Mesenchymal stem cell (in vitro differentiated cells and primary cell): ENCODE data around the gene HYAL3.

Experiments
- DNase-seq: peaks from one replicate; pipeline ENCODE4 v3.0.0-alpha.2; 2013
- H2AFZ ChIP-seq: one replicate; pipeline ENCODE4 v1.6.1; 2013; ENCODE audit warnings: low read depth, mild to moderate bottlenecking, control low read depth, inconsistent platforms, low read length, moderate library complexity
- H2AK5ac ChIP-seq: 2 replicates; pipeline ENCODE4 v1.6.1; 2013; ENCODE audit warnings: low read length, moderate library complexity, mild to moderate bottlenecking, inconsistent platforms; ENCODE audit not compliant: severe bottlenecking
- H2BK120ac ChIP-seq: one replicate; pipeline ENCODE4 v1.6.1; 2013; ENCODE audit warnings: low read depth, mild to moderate bottlenecking, inconsistent platforms, low read length, moderate library complexity
- H2BK12ac ChIP-seq, 2 experiments: one replicate each; pipeline ENCODE4 v1.6.1; 2013; ENCODE audit warnings: inconsistent platforms in 2 of 2, low read length in 2 of 2, mild to moderate bottlenecking in 2 of 2, moderate library complexity in 2 of 2, control low read depth in 1 of 2
- H2BK15ac ChIP-seq: one replicate; pipeline ENCODE4 v1.6.1; 2013; ENCODE audit warnings: mild to moderate bottlenecking, low read depth, inconsistent platforms; ENCODE audit not compliant: poor library complexity, severe bottlenecking
- H2BK5ac ChIP-seq: 2 replicates; pipeline ENCODE4 v1.6.1; 2013; ENCODE audit warnings: low read depth, mild to moderate bottlenecking, low read length, control low read depth, inconsistent platforms; ENCODE audit not compliant: poor library complexity, severe bottlenecking
- H3K14ac ChIP-seq, 2 experiments: one replicate each; pipeline ENCODE4 v1.6.1; 2013; ENCODE audit warnings: inconsistent platforms in 2 of 2, low read length in 2 of 2, control low read depth in 1 of 2, mild to moderate bottlenecking in 1 of 2, moderate library complexity in 1 of 2
- H3K18ac ChIP-seq, 2 experiments: one replicate each; pipeline ENCODE4 v1.6.1; 2013; ENCODE audit warnings: inconsistent platforms in 2 of 2, low read length in 2 of 2, control low read depth in 1 of 2, low read depth in 1 of 2, mild to moderate bottlenecking in 1 of 2
- H3K23ac ChIP-seq, 2 experiments: one replicate each; pipeline ENCODE4 v1.6.1; 2013; ENCODE audit warnings: inconsistent platforms in 2 of 2, low read length in 2 of 2, mild to moderate bottlenecking in 2 of 2, moderate library complexity in 2 of 2, control low read depth in 1 of 2
- H3K27ac ChIP-seq: 2 replicates; pipeline ENCODE4 v1.5.1; 2013; ENCODE audit warnings: mild to moderate bottlenecking, moderate library complexity, low read length, control low read depth, inconsistent platforms; ENCODE audit not compliant: poor library complexity, severe bottlenecking
- H3K27me3 ChIP-seq, 2 experiments: 2 replicates each; pipeline versions ENCODE4 v1.6.1 to v1.7.0; 2013; ENCODE audit warnings: low read length in 2 of 2, mild to moderate bottlenecking in 2 of 2, moderate library complexity in 2 of 2, control low read depth in 1 of 2, inconsistent platforms in 1 of 2; ENCODE audit not compliant: control insufficient read depth in 1 of 2, insufficient read depth in 1 of 2
- H3K36me3 ChIP-seq, 2 experiments: 2 replicates each; pipeline versions ENCODE4 v1.6.1 to v1.7.0; 2013; ENCODE audit warnings: low read length in 2 of 2, control low read depth in 1 of 2, inconsistent platforms in 1 of 2, low read depth in 1 of 2, mild to moderate bottlenecking in 1 of 2; ENCODE audit not compliant: insufficient read depth in 2 of 2, control insufficient read depth in 1 of 2
- H3K4ac ChIP-seq, 2 experiments: one replicate each; pipeline ENCODE4 v1.6.1; 2013; ENCODE audit warnings: inconsistent platforms in 2 of 2, low read length in 2 of 2, mild to moderate bottlenecking in 2 of 2, moderate library complexity in 2 of 2, control low read depth in 1 of 2, low read depth in 1 of 2
- H3K4me1 ChIP-seq: 2 replicates; pipeline ENCODE4 v1.6.1; 2013; ENCODE audit warnings: low read depth, low read length, control low read depth; ENCODE audit not compliant: control insufficient read depth, insufficient read depth
- H3K4me2 ChIP-seq: 2 replicates; pipeline ENCODE4 v1.6.1; 2013; ENCODE audit warnings: low read length, mild to moderate bottlenecking, inconsistent platforms; ENCODE audit not compliant: poor library complexity, severe bottlenecking
- H3K4me3 ChIP-seq, 2 experiments: 2 replicates each; pipeline versions ENCODE4 v1.5.1 to v1.7.0; 2013; ENCODE audit warnings: low read length in 2 of 2, mild to moderate bottlenecking in 2 of 2, control low read depth in 1 of 2, low read depth in 1 of 2; ENCODE audit not compliant: insufficient read depth in 1 of 2
- H3K79me1 ChIP-seq: replicated peaks from 2 replicates; pipeline ENCODE4 v1.6.1; 2013; ENCODE audit warnings: mild to moderate bottlenecking, control low read depth, low read length, inconsistent platforms; ENCODE audit not compliant: poor library complexity, severe bottlenecking
- H3K9ac ChIP-seq: 2 replicates; pipeline ENCODE4 v1.7.0; 2013; ENCODE audit warnings: mild to moderate bottlenecking, low read length, moderate library complexity
- H3K9me3 ChIP-seq: 2 replicates; pipeline ENCODE4 v1.7.0; 2013; ENCODE audit warnings: mild to moderate bottlenecking, low read length; ENCODE audit not compliant: control insufficient read depth
- H4K8ac ChIP-seq: one replicate; pipeline ENCODE4 v1.6.1; 2013; ENCODE audit warnings: inconsistent platforms, mild to moderate bottlenecking, low read length, moderate library complexity
- H4K91ac ChIP-seq: one replicate; pipeline ENCODE4 v1.6.1; 2013; ENCODE audit warnings: mild to moderate bottlenecking, low read length, inconsistent platforms
- WGBS: methylation state at CpG from one replicate; pipeline ENCODE4 v1.1.7; 2013; ENCODE audit warnings: mixed read lengths; 5-methylcytosine and 5-hydroxymethylcytosine counted together

The HYAL3 gene

GRCh38 chr3:50319181-50319893, 20.1 kb upstream of the HYAL3 start:
- Histone ChIP-seq H2AK5ac (no peak overlapping the region), H3K9me3 (no peaks in the 10 kb centered on the region), H3K4me1 (peaks cover 59% of the 10 kb centered on the region), H2BK15ac (no peak overlapping the region), H3K79me1 (peaks cover 44% of the 10 kb centered on the region), H4K91ac (no peak overlapping the region), H2BK120ac (no peak overlapping the region), H3K9ac (peak overlapping the region; percentile 99), H3K14ac (no peak overlapping the region), H3K4me2 (no peak overlapping the region), H2BK5ac (no peak overlapping the region), H4K8ac (no peak overlapping the region), H3K18ac (no peak overlapping the region), H3K4ac (no peak overlapping the region), H2AFZ (no peak overlapping the region), H2BK12ac (no peak overlapping the region), H3K23ac (no peak overlapping the region), H3K4me3 (peak overlapping the region in 1 of 2 experiments; percentile 88), H3K27me3 (no peaks in the 10 kb centered on the region), H3K36me3 (peaks cover 47 to 58% of the 10 kb centered on the region in 2 experiments), H3K27ac (no peak overlapping the region)
- no peak for DNase-seq
- whole genome bisulfite sequencing: 96% methylated on average over 16 of the region's 16 CpGs

- H4K8ac ChIP-seq: peak overlapping the region; percentile 31
- no peak overlapping the region for H2AK5ac ChIP-seq
- no peak overlapping the region for H3K14ac ChIP-seq
- H3K4me2 ChIP-seq: no peak overlapping the region
- no peak overlapping the region for H3K4me3 ChIP-seq
- H3K27ac ChIP-seq: no peak overlapping the region
- WGBS: 88% methylated on average over 10 of the region's 10 CpGs
- peak overlapping the region; percentile 12 for H2BK15ac ChIP-seq
- H3K23ac ChIP-seq: no peak overlapping the region
- H2AFZ ChIP-seq: no peak overlapping the region
- no peak overlapping the region for H3K4ac ChIP-seq
- H3K27me3 ChIP-seq: no peaks in the 10 kb centered on the region
- H3K79me1 ChIP-seq: peaks cover 44% of the 10 kb centered on the region
- no peak for DNase-seq
- no peak overlapping the region for H2BK120ac ChIP-seq
- H3K18ac ChIP-seq: no peak overlapping the region
- H3K9me3 ChIP-seq: no peaks in the 10 kb centered on the region
- no peak overlapping the region for H2BK5ac ChIP-seq
- H3K9ac ChIP-seq: peak overlapping the region; percentile 6
- peaks cover 47 to 53% of the 10 kb centered on the region in 2 experiments for H3K36me3 ChIP-seq
- H4K91ac ChIP-seq: no peak overlapping the region
- H2BK12ac ChIP-seq: no peak overlapping the region
- H3K4me1 ChIP-seq: peaks cover 56% of the 10 kb centered on the region
Measured at GRCh38 chr3:50318615-50319014, 19.4 kb upstream of the HYAL3 start.

GRCh38 chr3:50318163-50318562, 19.0 kb upstream of the HYAL3 start:
- Histone ChIP-seq H2AK5ac (no peak overlapping the region), H3K36me3 (peaks cover 47 to 53% of the 10 kb centered on the region in 2 experiments), H4K91ac (no peak overlapping the region), H3K4me2 (no peak overlapping the region), H4K8ac (no peak overlapping the region), H2BK5ac (no peak overlapping the region), H2BK120ac (no peak overlapping the region), H3K18ac (no peak overlapping the region), H3K27ac (no peak overlapping the region), H3K14ac (peak overlapping the region in 1 of 2 experiments; percentile 1), H3K9ac (no peak overlapping the region), H2AFZ (no peak overlapping the region), H3K27me3 (no peaks in the 10 kb centered on the region), H3K4me3 (peak overlapping the region in 1 of 2 experiments; percentile 43), H3K9me3 (no peaks in the 10 kb centered on the region), H3K79me1 (peaks cover 44% of the 10 kb centered on the region), H3K4ac (no peak overlapping the region), H2BK12ac (no peak overlapping the region), H2BK15ac (no peak overlapping the region), H3K23ac (peak overlapping the region in 1 of 2 experiments; percentile 35), H3K4me1 (peaks cover 56% of the 10 kb centered on the region)
- DNase-seq: no peak
- WGBS: 95% methylated on average over 11 of the region's 11 CpGs

GRCh38 chr3:50317300-50317699, 18.1 kb upstream of the HYAL3 start:
- Histone ChIP-seq H3K9me3 (no peaks in the 10 kb centered on the region), H4K91ac (no peak overlapping the region), H3K9ac (peak overlapping the region; percentile 26), H3K18ac (no peak overlapping the region), H3K27me3 (no peaks in the 10 kb centered on the region), H2BK15ac (no peak overlapping the region), H3K36me3 (peaks cover 47 to 53% of the 10 kb centered on the region in 2 experiments), H2BK12ac (no peak overlapping the region), H3K4me1 (peaks cover 49% of the 10 kb centered on the region), H2BK5ac (no peak overlapping the region), H3K23ac (no peak overlapping the region), H3K14ac (no peak overlapping the region), H2AFZ (no peak overlapping the region), H3K27ac (peak overlapping the region; percentile 4), H3K4ac (no peak overlapping the region), H2BK120ac (no peak overlapping the region), H3K79me1 (peaks cover 44% of the 10 kb centered on the region), H3K4me2 (no peak overlapping the region), H3K4me3 (no peak overlapping the region), H4K8ac (no peak overlapping the region), H2AK5ac (peak overlapping the region; percentile 17)
- 88% methylated on average over 5 of the region's 6 CpGs for WGBS
- DNase-seq: no peak
